Naive thymus-derived CD4-positive, alpha-beta T cell (primary cell): ENCODE results near the gene ZDHHC9. TPM values are rescaled to one million over a fixed set of nuclear protein-coding genes. Genes with fewer than 3 reads are reported as not detected.

Source experiments
- ATAC-seq: fragments of 150-1000 bp; cut with Tn5 transposase; 2 replicates; pipeline ENCODE4 v1.10.0; 2021; ENCODE audit warnings: mild to moderate bottlenecking, moderate library complexity
- CTCF ChIA-PET: fragments of 350-600 bp; sonication (Branson Sonifier 250); formaldehyde crosslinking; loops from one replicate; lab custom pipeline; 2021; ENCODE audit warnings: antibody characterized with exemption; lab: Charles Lee
- POLR2A ChIA-PET: fragments of 350-600 bp; sonication (Branson Sonifier 250); formaldehyde crosslinking; loops from one replicate; lab custom pipeline; 2021; ENCODE audit warnings: antibody characterized with exemption, inconsistent platforms; lab: Charles Lee
- DNase-seq, 9 donors: peaks; one replicate each; pipeline versions ENCODE4 v3.0.0 to v3.0.0-alpha.2; 2020 to 2022; ENCODE audit warnings: mixed read lengths in 1 of 9
- H3K27ac ChIP-seq: one replicate; pipeline ENCODE4 v1.7.0; 2013; ENCODE audit warnings: mild to moderate bottlenecking, low read depth, low read length, moderate library complexity
- H3K27me3 ChIP-seq, 2 donors: one replicate each; pipeline ENCODE4 v1.7.0; 2013; ENCODE audit warnings: low read length in 2 of 2, mild to moderate bottlenecking in 2 of 2, moderate library complexity in 2 of 2; ENCODE audit not compliant: control insufficient read depth in 2 of 2, insufficient read depth in 2 of 2
- H3K36me3 ChIP-seq, 3 experiments: 1 replicate in 2 of 3; 2 replicates in 1 of 3; pipeline ENCODE4 v1.7.0; 2013; ENCODE audit warnings: low read length in 3 of 3, mild to moderate bottlenecking in 3 of 3, moderate library complexity in 1 of 3; ENCODE audit not compliant: insufficient read depth in 3 of 3, control insufficient read depth in 2 of 3
- H3K4me1 ChIP-seq, 2 donors: one replicate each; pipeline ENCODE4 v1.7.0; 2013; ENCODE audit warnings: low read length in 2 of 2, mild to moderate bottlenecking in 2 of 2, moderate library complexity in 1 of 2; ENCODE audit not compliant: control insufficient read depth in 2 of 2, insufficient read depth in 2 of 2
- H3K4me3 ChIP-seq: 2 replicates; pipeline ENCODE4 v1.7.0; 2013; ENCODE audit warnings: mild to moderate bottlenecking, low read length
- H3K9me3 ChIP-seq, 3 experiments: 1 replicate in 2 of 3; 2 replicates in 1 of 3; pipeline ENCODE4 v1.7.0; 2013; ENCODE audit warnings: low read length in 3 of 3; ENCODE audit not compliant: control insufficient read depth in 2 of 3
- H3K27ac Mint-ChIP-seq, 9 donors: one replicate each; pipeline ENCODE4 v1.8.0; 2020 to 2022; ENCODE audit warnings: mixed read lengths in 9 of 9, mild to moderate bottlenecking in 8 of 9, moderate library complexity in 5 of 9, inconsistent platforms in 2 of 9
- H3K27me3 Mint-ChIP-seq, 5 donors: one replicate each; pipeline ENCODE4 v1.8.0; 2021 to 2022; ENCODE audit warnings: mixed read lengths in 5 of 5, mild to moderate bottlenecking in 1 of 5
- H3K36me3 Mint-ChIP-seq, 5 donors: one replicate each; pipeline ENCODE4 v1.8.0; 2020 to 2022; ENCODE audit warnings: mixed read lengths in 5 of 5, mild to moderate bottlenecking in 3 of 5, inconsistent platforms in 1 of 5
- H3K4me1 Mint-ChIP-seq, 7 donors: one replicate each; pipeline ENCODE4 v1.8.0; 2020 to 2022; ENCODE audit warnings: mixed read lengths in 7 of 7, mild to moderate bottlenecking in 3 of 7, inconsistent platforms in 1 of 7
- H3K4me3 Mint-ChIP-seq, 10 donors: one replicate each; pipeline ENCODE4 v1.8.0; 2020 to 2022; ENCODE audit warnings: mild to moderate bottlenecking in 10 of 10, mixed read lengths in 10 of 10, moderate library complexity in 6 of 10, inconsistent platforms in 2 of 10
- H3K9me3 Mint-ChIP-seq, 11 donors: one replicate each; pipeline ENCODE4 v1.8.0; 2020 to 2022; ENCODE audit warnings: mixed read lengths in 11 of 11, mild to moderate bottlenecking in 4 of 11, inconsistent platforms in 1 of 11, moderate library complexity in 1 of 11
- intact Hi-C, 2 donors: fragments of 100-400 bp; cut with micrococcal nuclease; formaldehyde crosslinking; loops; one replicate each; pipeline ENCODE4 v1.15.1; 2023
- polyA plus RNA-seq, 2 donors: library from polyadenylated mRNA; unstranded; fragments of 300-500 nt; fragmentation: Illumina TruSeq; gene quantifications; one replicate each; pipeline ENCODE4 v1.2.3, GENCODE V29; 2021
- total RNA-seq, 6 experiments: library from RNA in 5 of 6; stranded (reverse) in 5 of 6; gene quantifications; 1 replicate in 5 of 6; 2 replicates in 1 of 6; pipeline ENCODE4 v1.2.3 and lab custom pipeline; 2021 to 2026

Gene ZDHHC9
- total and polyA plus RNA-seq, 7 experiments from 2014 or later: 4.4 to 9.1 (median 7.1) TPM

GRCh38 chrX:129777218-129778030 is 66.3 kb downstream of the ZDHHC9 start:
- peak; percentile 46 to 80 (median 73) for DNase-seq
- POLR2A ChIA-PET: interaction anchor here (0.6 to 12.3 kb wide), 8 partner anchors 7 to 173 kb away, joined by 3 to 191 read pairs (median 9); partner anchors contain the start of gene XPNPEP2
- H3K27me3 Mint-ChIP-seq: no peaks in the 10 kb centered on the region
- Histone ChIP-seq H3K4me3 (peak overlapping the region; percentile 51), H3K4me1 (peaks cover 48 to 54% of the 10 kb centered on the region in 2 donors), H3K9me3 (no peaks in the 10 kb centered on the region), H3K27me3 (no peaks in the 10 kb centered on the region), H3K36me3 (peaks cover under 1 to 2% (median 1%) of the 10 kb centered on the region in 3 experiments), H3K27ac (peak overlapping the region; percentile 89)
- ATAC-seq: peak; percentile 44
- H3K4me1 Mint-ChIP-seq: peaks cover 16 to 76% (median 58%) of the 10 kb centered on the region in 7 donors
- CTCF ChIA-PET: interaction anchor here (1.0 to 1.1 kb wide), 2 partner anchors 9 to 18 kb away, joined by 3 read pairs; no protein-coding TSS in a partner anchor
- intact Hi-C loops: loop anchor here (1.0 to 5.0 kb wide), 4 partner anchors 8 to 395 kb away; partner anchors contain the start of genes BCORL1 (in 1 of the 2), RAB33A (in 1 of the 2) and UTP14A (in 1 of the 2)
- peak overlapping the region; percentile 75 to 98 (median 88) for H3K4me3 Mint-ChIP-seq
- peaks cover 0 to 29% (median 0%) of the 10 kb centered on the region in 5 donors for H3K36me3 Mint-ChIP-seq
- H3K27ac Mint-ChIP-seq: peak overlapping the region; percentile 81 to 97 (median 94)
- H3K9me3 Mint-ChIP-seq: peaks cover 0 to 1% (median 0%) of the 10 kb centered on the region in 11 donors

- intact Hi-C loops: no loop called here
- H3K4me3 ChIP-seq: no peak overlapping the region
- H3K27ac Mint-ChIP-seq: peak overlapping the region; percentile 59 to 97 (median 91)
- DNase-seq: no peak
- H3K9me3 ChIP-seq: no peaks in the 10 kb centered on the region
- peaks cover 75% of the 10 kb centered on the region in 2 donors for H3K4me1 ChIP-seq
- peak overlapping the region; percentile 49 for H3K27ac ChIP-seq
- CTCF ChIA-PET: interaction anchor here (1.3 kb wide), 1 partner anchor 10 kb away, joined by 3 read pairs; no protein-coding TSS in a partner anchor
- peaks cover 16 to 92% (median 67%) of the 10 kb centered on the region in 7 donors for H3K4me1 Mint-ChIP-seq
- H3K36me3 ChIP-seq: no peaks in the 10 kb centered on the region
- no peaks in the 10 kb centered on the region for H3K36me3 Mint-ChIP-seq
- peak overlapping the region in 8 of 10 donors; percentile 24 to 79 (median 42) for H3K4me3 Mint-ChIP-seq
- peaks cover 0 to 1% (median 0%) of the 10 kb centered on the region in 11 donors for H3K9me3 Mint-ChIP-seq
- H3K27me3 Mint-ChIP-seq: no peaks in the 10 kb centered on the region
- H3K27me3 ChIP-seq: no peaks in the 10 kb centered on the region
- no peak for ATAC-seq
- POLR2A ChIA-PET: interaction anchor here (0.6 to 8.8 kb wide), 3 partner anchors 8 to 336 kb away, joined by 3 to 191 read pairs (median 10); partner anchors contain the start of gene SASH3
Observed at GRCh38 chrX:129773649-129774458, 69.8 kb downstream of the ZDHHC9 start.

GRCh38 chrX:129772796-129773431 is 70.8 kb downstream of the ZDHHC9 start:
- ATAC-seq: peak; percentile 69
- ChIA-PET POLR2A (interaction anchor here (0.6 to 8.8 kb wide), 6 partner anchors 9 to 337 kb away, joined by 3 to 191 read pairs (median 5); partner anchors contain the start of gene SASH3), CTCF (interaction anchor here (0.7 to 1.4 kb wide), 5 partner anchors 11 to 51 kb away, joined by 3 read pairs; no protein-coding TSS in a partner anchor)
- intact Hi-C loops: no loop called here
- no peaks in the 10 kb centered on the region for H3K27me3 Mint-ChIP-seq
- peaks cover 14 to 94% (median 70%) of the 10 kb centered on the region in 7 donors for H3K4me1 Mint-ChIP-seq
- peak overlapping the region; percentile 86 to 98 (median 92) for H3K27ac Mint-ChIP-seq
- Histone ChIP-seq H3K9me3 (no peaks in the 10 kb centered on the region), H3K4me3 (no peak overlapping the region), H3K27ac (peak overlapping the region; percentile 49), H3K4me1 (peaks cover 75% of the 10 kb centered on the region in 2 donors), H3K27me3 (no peaks in the 10 kb centered on the region), H3K36me3 (no peaks in the 10 kb centered on the region)
- no peaks in the 10 kb centered on the region for H3K36me3 Mint-ChIP-seq
- DNase-seq: no peak
- H3K4me3 Mint-ChIP-seq: peak overlapping the region; percentile 44 to 79 (median 66)
- H3K9me3 Mint-ChIP-seq: peaks cover 0 to 1% (median 0%) of the 10 kb centered on the region in 11 donors

GRCh38 chrX:129771266-129771995 is 72.3 kb downstream of the ZDHHC9 start:
- intact Hi-C loops: no loop called here
- no peak for ATAC-seq

GRCh38 chrX:129769467-129770154 is 74.1 kb downstream of the ZDHHC9 start:
- H3K27me3 Mint-ChIP-seq: no peaks in the 10 kb centered on the region
- no peaks in the 10 kb centered on the region for H3K36me3 ChIP-seq
- peaks cover 14 to 83% (median 60%) of the 10 kb centered on the region in 7 donors for H3K4me1 Mint-ChIP-seq
- peak overlapping the region; percentile 36 for H3K4me3 ChIP-seq
- no peaks in the 10 kb centered on the region for H3K27me3 ChIP-seq
- ChIA-PET POLR2A (interaction anchor here (0.6 to 8.8 kb wide), 7 partner anchors 10 to 115 kb away, joined by 3 to 191 read pairs (median 9); partner anchors contain the start of genes APLN and SASH3), CTCF (interaction anchor here (1.2 to 1.9 kb wide), 3 partner anchors 10 to 114 kb away, joined by 3 to 6 read pairs (median 3); no protein-coding TSS in a partner anchor)
- intact Hi-C loops: loop anchor here (1.0 to 2.0 kb wide), 7 partner anchors 8 to 43 kb away; partner anchors contain the start of gene SASH3 (in 1 of the 2)
- H3K36me3 Mint-ChIP-seq: peaks cover 0 to 5% (median 0%) of the 10 kb centered on the region in 5 donors
- no peaks in the 10 kb centered on the region for H3K9me3 ChIP-seq
- H3K27ac ChIP-seq: peak overlapping the region; percentile 56
- peaks cover 61 to 68% of the 10 kb centered on the region in 2 donors for H3K4me1 ChIP-seq
- peak in 8 of 9 donors; percentile 49 to 87 (median 79) for DNase-seq
- H3K9me3 Mint-ChIP-seq: no peaks in the 10 kb centered on the region
- peak overlapping the region; percentile 41 to 82 (median 70) for H3K4me3 Mint-ChIP-seq
- ATAC-seq: peak; percentile 83
- H3K27ac Mint-ChIP-seq: peak overlapping the region; percentile 81 to 95 (median 92)

More at GRCh38 chrX:129771266-129771995, 72.3 kb downstream of the ZDHHC9 start:
- Mint-ChIP-seq H3K27me3 (no peaks in the 10 kb centered on the region), H3K4me1 (peaks cover 20 to 92% (median 67%) of the 10 kb centered on the region in 7 donors), H3K4me3 (peak overlapping the region; percentile 42 to 83 (median 64)), H3K36me3 (peaks cover 0 to 2% (median 0%) of the 10 kb centered on the region in 5 donors), H3K9me3 (peaks cover 0 to 1% (median 0%) of the 10 kb centered on the region in 11 donors), H3K27ac (peak overlapping the region; percentile 88 to 94 (median 93))
- H3K4me3 ChIP-seq: no peak overlapping the region
- ChIA-PET POLR2A (interaction anchor here (1.0 to 8.8 kb wide), 7 partner anchors 9 to 40 kb away, joined by 3 to 191 read pairs (median 7); partner anchors contain the start of gene SASH3), CTCF (interaction anchor here (0.6 to 1.6 kb wide), 5 partner anchors 8 to 53 kb away, joined by 3 to 5 read pairs (median 4); partner anchors contain the start of gene SASH3)
- H3K27me3 ChIP-seq: no peaks in the 10 kb centered on the region
- DNase-seq: peak in 6 of 9 donors; percentile 40 to 61 (median 52)
- H3K9me3 ChIP-seq: no peaks in the 10 kb centered on the region
- H3K4me1 ChIP-seq: peaks cover 68 to 78% of the 10 kb centered on the region in 2 donors
- H3K36me3 ChIP-seq: no peaks in the 10 kb centered on the region
- H3K27ac ChIP-seq: peak overlapping the region; percentile 57
